Nephron progenitor cell (in vitro differentiated cells): ENCODE results near the gene CELF5.

Experiments used
- DNase-seq: peaks from one replicate; pipeline ENCODE4 v3.0.0; 2021
- H3K27ac Mint-ChIP-seq: 2 replicates; pipeline ENCODE4 v1.8.0; 2021; ENCODE audit warnings: mild to moderate bottlenecking, moderate library complexity, mixed read lengths
- H3K27me3 Mint-ChIP-seq: 2 replicates; pipeline ENCODE4 v1.8.0; 2021; ENCODE audit warnings: mild to moderate bottlenecking, low read depth, mixed read lengths; ENCODE audit not compliant: poor library complexity
- H3K36me3 Mint-ChIP-seq: 2 replicates; pipeline ENCODE4 v1.8.0; 2021; ENCODE audit warnings: low read depth, mixed read lengths
- H3K4me1 Mint-ChIP-seq: 2 replicates; pipeline ENCODE4 v1.8.0; 2021; ENCODE audit warnings: mixed read lengths
- H3K4me3 Mint-ChIP-seq: 2 replicates; pipeline ENCODE4 v1.8.0; 2021; ENCODE audit warnings: mild to moderate bottlenecking, moderate library complexity, mixed read lengths
- H3K9me3 Mint-ChIP-seq: 2 replicates; pipeline ENCODE4 v1.8.0; 2021; ENCODE audit warnings: mild to moderate bottlenecking, moderate library complexity, mixed read lengths
- CTCF ChIP-seq: fragments of 200-600 bp; sonication (generic); IDR thresholded peaks from 2 replicates; pipeline ENCODE4 v1.5.0; 2021; ENCODE audit warnings: antibody characterized with exemption

The CELF5 gene

GRCh38 chr19:3322199-3322978, 97.9 kb downstream of the CELF5 start:
- Mint-ChIP-seq H3K4me1 (no peaks in the 10 kb centered on the region), H3K4me3 (no peak overlapping the region), H3K9me3 (no peaks in the 10 kb centered on the region), H3K27ac (no peak overlapping the region), H3K27me3 (peaks cover 49% of the 10 kb centered on the region), H3K36me3 (no peaks in the 10 kb centered on the region)
- TF ChIP-seq CTCF = no peak
- no peak for DNase-seq

GRCh38 chr19:3323026-3323425, 98.6 kb downstream of the CELF5 start:
- DNase-seq = no peak
- H3K36me3 Mint-ChIP-seq = no peaks in the 10 kb centered on the region
- no peaks in the 10 kb centered on the region for H3K4me1 Mint-ChIP-seq
- H3K9me3 Mint-ChIP-seq = no peaks in the 10 kb centered on the region
- TF ChIP-seq CTCF = no peak
- H3K27me3 Mint-ChIP-seq = peaks cover 48% of the 10 kb centered on the region
- no peak overlapping the region for H3K4me3 Mint-ChIP-seq
- H3K27ac Mint-ChIP-seq = no peak overlapping the region

GRCh38 chr19:3323658-3324057, 99.2 kb downstream of the CELF5 start:
- no peak for TF ChIP-seq CTCF
- no peaks in the 10 kb centered on the region for H3K36me3 Mint-ChIP-seq
- H3K4me1 Mint-ChIP-seq = no peaks in the 10 kb centered on the region
- peaks cover 51% of the 10 kb centered on the region for H3K27me3 Mint-ChIP-seq
- no peaks in the 10 kb centered on the region for H3K9me3 Mint-ChIP-seq
- no peak overlapping the region for H3K4me3 Mint-ChIP-seq
- no peak for DNase-seq
- H3K27ac Mint-ChIP-seq = no peak overlapping the region

GRCh38 chr19:3324405-3324856, 100.0 kb downstream of the CELF5 start:
- no peaks in the 10 kb centered on the region for H3K9me3 Mint-ChIP-seq
- peaks cover 51% of the 10 kb centered on the region for H3K27me3 Mint-ChIP-seq
- H3K4me1 Mint-ChIP-seq = no peaks in the 10 kb centered on the region

GRCh38 chr19:3325451-3325850, 101.0 kb downstream of the CELF5 start:
- no peak overlapping the region for H3K4me3 Mint-ChIP-seq
- no peak for DNase-seq
- peaks cover 57% of the 10 kb centered on the region for H3K27me3 Mint-ChIP-seq
- no peaks in the 10 kb centered on the region for H3K4me1 Mint-ChIP-seq
- no peaks in the 10 kb centered on the region for H3K36me3 Mint-ChIP-seq
- H3K9me3 Mint-ChIP-seq = no peaks in the 10 kb centered on the region
- no peak for TF ChIP-seq CTCF
- H3K27ac Mint-ChIP-seq = no peak overlapping the region

More at GRCh38 chr19:3324405-3324856, 100.0 kb downstream of the CELF5 start:
- H3K36me3 Mint-ChIP-seq = no peaks in the 10 kb centered on the region
- no peak overlapping the region for H3K27ac Mint-ChIP-seq
- TF ChIP-seq CTCF = peak; percentile 61
- no peak overlapping the region for H3K4me3 Mint-ChIP-seq
- peak; percentile 69 for DNase-seq

GRCh38 chr19:3328743-3329142, 104.3 kb downstream of the CELF5 start:
- no peak overlapping the region for H3K27ac Mint-ChIP-seq
- TF ChIP-seq CTCF = no peak
- DNase-seq = no peak
- H3K36me3 Mint-ChIP-seq = no peaks in the 10 kb centered on the region
- peaks cover 72% of the 10 kb centered on the region for H3K27me3 Mint-ChIP-seq
- no peaks in the 10 kb centered on the region for H3K9me3 Mint-ChIP-seq
- H3K4me1 Mint-ChIP-seq = no peaks in the 10 kb centered on the region
- H3K4me3 Mint-ChIP-seq = no peak overlapping the region
